Breast epithelium (tissue), 4 donors: ENCODE results near the gene BMPER. TPM values are rescaled to one million over a fixed set of nuclear protein-coding genes. Genes with fewer than 3 reads are reported as not detected.

Experiments used
- DNase-seq, 2 donors: peaks; one replicate each; pipeline ENCODE4 v3.0.0-alpha.2; 2019; ENCODE audit warnings: low spot score in 2 of 2
- H3K27ac ChIP-seq, 2 donors: fragments of 200-600 bp; sonication (generic) in 1 of 2; one replicate each; pipeline ENCODE4 v1.5.1; 2016 to 2019; ENCODE audit warnings: mild to moderate bottlenecking in 1 of 2
- H3K27me3 ChIP-seq, 2 donors: fragments of 200-600 bp; sonication (generic) in 1 of 2; one replicate each; pipeline versions ENCODE4 v1.5.1 to v1.6.0; 2017 to 2019; ENCODE audit warnings: control low read depth in 1 of 2, mild to moderate bottlenecking in 1 of 2
- H3K36me3 ChIP-seq: fragments of 200-600 bp; one replicate; pipeline ENCODE4 v1.5.1; 2019
- H3K4me1 ChIP-seq, 2 donors: fragments of 200-600 bp; sonication (generic); one replicate each; pipeline ENCODE4 v1.5.1; 2016 to 2019; ENCODE audit warnings: control low read depth in 1 of 2
- H3K4me3 ChIP-seq, 3 donors: fragments of 200-600 bp; sonication (generic); 1 replicate in 2 of 3; 2 replicates in 1 of 3; pipeline ENCODE4 v1.5.1; 2016 to 2019; ENCODE audit warnings: mild to moderate bottlenecking in 3 of 3, moderate library complexity in 2 of 3
- H3K9me3 ChIP-seq, 2 donors: fragments of 200-600 bp; sonication (generic) in 1 of 2; one replicate each; pipeline ENCODE4 v1.5.1; 2016 to 2019; ENCODE audit warnings: control low read depth in 1 of 2
- POLR2A ChIP-seq: fragments of 450-650 bp; IDR thresholded peaks from one replicate; pipeline ENCODE4 v1.6.1; 2016; ENCODE audit warnings: antibody characterized with exemption, mild to moderate bottlenecking, moderate library complexity
- POLR2AphosphoS5 ChIP-seq, 3 donors: sonication (generic); formaldehyde crosslinking; IDR thresholded peaks; one replicate each; pipeline ENCODE4 v1.6.1; 2017; ENCODE audit warnings: antibody characterized with exemption in 3 of 3
- intact Hi-C: fragments of 100-400 bp; cut with DNase I; formaldehyde crosslinking; loops from one replicate; pipeline ENCODE4 v1.15.1; 2023; ENCODE audit warnings: low total_unique reads
- total RNA-seq, 3 donors: library from RNA; depleted of rRNA; stranded (reverse); fragments of >200 nt; gene quantifications; one replicate each; pipeline ENCODE4 v1.1.0, GENCODE V29; 2016
- TF ChIP-seq, protein P1 (sequence below), 3 donors: fragments of 450-650 bp; IDR thresholded peaks; one replicate each; pipeline ENCODE4 v1.5.1; 2016 to 2017; ENCODE audit warnings: antibody characterized with exemption in 3 of 3, mild to moderate bottlenecking in 3 of 3, moderate library complexity in 3 of 3

BMPER gene
- total RNA-seq, 3 donors from 2014 or later = 1.6 to 6.9 (median 2.0) TPM

GRCh38 chr7:33950047-33950714, 44.8 kb downstream of the BMPER start:
- Histone ChIP-seq H3K27ac (no peak overlapping the region), H3K4me3 (no peak overlapping the region), H3K9me3 (no peaks in the 10 kb centered on the region), H3K36me3 (no peaks in the 10 kb centered on the region), H3K27me3 (no peaks in the 10 kb centered on the region), H3K4me1 (no peaks in the 10 kb centered on the region)
- intact Hi-C loops = no loop called here
- TF ChIP-seq POLR2A (no peak), POLR2AphosphoS5 (IDR thresholded peaks at IDR 0.05) (no peak)
- TF ChIP-seq, protein P1, sequence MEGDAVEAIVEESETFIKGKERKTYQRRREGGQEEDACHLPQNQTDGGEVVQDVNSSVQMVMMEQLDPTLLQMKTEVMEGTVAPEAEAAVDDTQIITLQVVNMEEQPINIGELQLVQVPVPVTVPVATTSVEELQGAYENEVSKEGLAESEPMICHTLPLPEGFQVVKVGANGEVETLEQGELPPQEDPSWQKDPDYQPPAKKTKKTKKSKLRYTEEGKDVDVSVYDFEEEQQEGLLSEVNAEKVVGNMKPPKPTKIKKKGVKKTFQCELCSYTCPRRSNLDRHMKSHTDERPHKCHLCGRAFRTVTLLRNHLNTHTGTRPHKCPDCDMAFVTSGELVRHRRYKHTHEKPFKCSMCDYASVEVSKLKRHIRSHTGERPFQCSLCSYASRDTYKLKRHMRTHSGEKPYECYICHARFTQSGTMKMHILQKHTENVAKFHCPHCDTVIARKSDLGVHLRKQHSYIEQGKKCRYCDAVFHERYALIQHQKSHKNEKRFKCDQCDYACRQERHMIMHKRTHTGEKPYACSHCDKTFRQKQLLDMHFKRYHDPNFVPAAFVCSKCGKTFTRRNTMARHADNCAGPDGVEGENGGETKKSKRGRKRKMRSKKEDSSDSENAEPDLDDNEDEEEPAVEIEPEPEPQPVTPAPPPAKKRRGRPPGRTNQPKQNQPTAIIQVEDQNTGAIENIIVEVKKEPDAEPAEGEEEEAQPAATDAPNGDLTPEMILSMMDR (IDR thresholded peaks at IDR 0.05) = no peak
- no peak for DNase-seq

DNA sequence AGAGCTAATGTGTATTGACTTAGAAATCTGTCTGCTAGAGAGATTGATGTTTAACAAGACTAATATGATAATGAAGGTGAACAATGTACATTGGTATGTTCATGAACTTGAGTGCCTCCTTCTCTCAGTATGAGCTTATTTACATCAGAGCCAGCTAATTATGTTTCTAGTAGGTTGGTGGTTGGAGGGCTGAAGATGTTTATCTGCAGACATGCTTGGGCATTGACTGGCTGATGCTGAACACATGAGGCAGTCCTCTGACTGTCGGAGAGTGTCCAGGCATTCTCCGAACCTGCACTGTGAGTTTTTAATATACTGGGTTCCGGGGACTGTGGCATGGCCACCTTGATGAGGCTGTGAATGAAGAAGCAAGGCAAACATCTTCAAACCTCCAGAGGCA, 47.5 kb downstream of the BMPER start:
- Histone ChIP-seq H3K4me1 (no peaks in the 10 kb centered on the region), H3K27ac (no peak overlapping the region), H3K27me3 (no peaks in the 10 kb centered on the region), H3K36me3 (no peaks in the 10 kb centered on the region), H3K4me3 (no peak overlapping the region), H3K9me3 (no peaks in the 10 kb centered on the region)
- TF ChIP-seq POLR2AphosphoS5 (IDR thresholded peaks at IDR 0.05) = no peak
- TF ChIP-seq, protein P1 (IDR thresholded peaks at IDR 0.05) = no peak
- no peak for TF ChIP-seq POLR2A
- no peak for DNase-seq
- intact Hi-C loops = no loop called here

- TF ChIP-seq POLR2A (no peak), POLR2AphosphoS5 (IDR thresholded peaks at IDR 0.05) (no peak)
- TF ChIP-seq, protein P1 (IDR thresholded peaks at IDR 0.05) = no peak
- Histone ChIP-seq H3K27ac (no peak overlapping the region), H3K27me3 (no peaks in the 10 kb centered on the region), H3K4me3 (no peak overlapping the region), H3K4me1 (no peaks in the 10 kb centered on the region), H3K36me3 (no peaks in the 10 kb centered on the region), H3K9me3 (no peaks in the 10 kb centered on the region)
- DNase-seq = no peak
- intact Hi-C loops = no loop called here
These were observed 52.8 kb downstream of the BMPER start for GRCh38 chr7:33958104-33958503.

- Histone ChIP-seq H3K27me3 (no peaks in the 10 kb centered on the region), H3K9me3 (no peaks in the 10 kb centered on the region), H3K27ac (no peak overlapping the region), H3K4me3 (no peak overlapping the region), H3K36me3 (no peaks in the 10 kb centered on the region), H3K4me1 (no peaks in the 10 kb centered on the region)
- no peak for DNase-seq
- TF ChIP-seq, protein P1 (IDR thresholded peaks at IDR 0.05) = no peak
- TF ChIP-seq POLR2AphosphoS5 (IDR thresholded peaks at IDR 0.05) (no peak), POLR2A (no peak)
- intact Hi-C loops = no loop called here
These were observed 54.3 kb downstream of the BMPER start for GRCh38 chr7:33959676-33960075.

- Histone ChIP-seq H3K27ac (no peak overlapping the region), H3K4me3 (no peak overlapping the region), H3K4me1 (no peaks in the 10 kb centered on the region), H3K36me3 (no peaks in the 10 kb centered on the region), H3K27me3 (no peaks in the 10 kb centered on the region), H3K9me3 (no peaks in the 10 kb centered on the region)
- intact Hi-C loops = no loop called here
- TF ChIP-seq POLR2A = no peak
- TF ChIP-seq, protein P1 (IDR thresholded peaks at IDR 0.05) = no peak
- TF ChIP-seq POLR2AphosphoS5 (IDR thresholded peaks at IDR 0.05) = no peak
- no peak for DNase-seq
These were observed 56.6 kb downstream of the BMPER start for GRCh38 chr7:33961948-33962347.
